Neural cell (in vitro differentiated cells): ENCODE measurements around the gene RHBDF2.

Source experiments
- EP300 ChIP-seq: fragments of 450-650 bp; conservative IDR thresholded peaks from 2 replicates; pipeline ENCODE4 v1.6.1; 2014; ENCODE audit warnings: antibody characterized with exemption, mild to moderate bottlenecking, moderate library complexity; ENCODE audit not compliant: poor library complexity, severe bottlenecking
- EZH2 ChIP-seq: fragments of 200-600, 300-800 bp; shearing (Covaris generic), sonication (generic); IDR thresholded peaks from 2 replicates; pipeline ENCODE4 v1.6.1; 2014; ENCODE audit warnings: antibody characterized with exemption, low read length, borderline replicate concordance, mild to moderate bottlenecking; ENCODE audit not compliant: insufficient read depth, poor library complexity, severe bottlenecking
- MXI1 ChIP-seq: fragments of 450-650 bp; conservative IDR thresholded peaks from 2 replicates; pipeline ENCODE4 v1.6.1; 2014; ENCODE audit warnings: antibody characterized with exemption, mild to moderate bottlenecking; ENCODE audit not compliant: poor library complexity, severe bottlenecking
- POLR2AphosphoS5 ChIP-seq: IDR thresholded peaks from 2 replicates; pipeline ENCODE4 v1.6.1; 2012
- RAD21 ChIP-seq: fragments of 450-650 bp; conservative IDR thresholded peaks from 2 replicates; pipeline ENCODE4 v1.6.1; 2014; ENCODE audit warnings: antibody characterized with exemption, mild to moderate bottlenecking, moderate library complexity
- SMC3 ChIP-seq: fragments of 450-650 bp; conservative IDR thresholded peaks from 2 replicates; pipeline ENCODE4 v1.6.1; 2014; ENCODE audit warnings: antibody characterized with exemption, mild to moderate bottlenecking, moderate library complexity; ENCODE audit not compliant: poor library complexity
- TAF1 ChIP-seq: IDR thresholded peaks from 2 replicates; pipeline ENCODE4 v1.6.1; 2012; ENCODE audit warnings: low read depth
- TF ChIP-seq, protein P1 (sequence below): fragments of 450-650 bp; IDR thresholded peaks from 2 replicates; pipeline ENCODE4 v1.5.1; 2014; ENCODE audit warnings: antibody characterized with exemption, mild to moderate bottlenecking, moderate library complexity; ENCODE audit not compliant: poor library complexity, severe bottlenecking
- TF ChIP-seq, protein P2 (sequence below): IDR thresholded peaks from 2 replicates; pipeline ENCODE4 v1.6.1; 2012; ENCODE audit warnings: borderline replicate concordance

DNA sequence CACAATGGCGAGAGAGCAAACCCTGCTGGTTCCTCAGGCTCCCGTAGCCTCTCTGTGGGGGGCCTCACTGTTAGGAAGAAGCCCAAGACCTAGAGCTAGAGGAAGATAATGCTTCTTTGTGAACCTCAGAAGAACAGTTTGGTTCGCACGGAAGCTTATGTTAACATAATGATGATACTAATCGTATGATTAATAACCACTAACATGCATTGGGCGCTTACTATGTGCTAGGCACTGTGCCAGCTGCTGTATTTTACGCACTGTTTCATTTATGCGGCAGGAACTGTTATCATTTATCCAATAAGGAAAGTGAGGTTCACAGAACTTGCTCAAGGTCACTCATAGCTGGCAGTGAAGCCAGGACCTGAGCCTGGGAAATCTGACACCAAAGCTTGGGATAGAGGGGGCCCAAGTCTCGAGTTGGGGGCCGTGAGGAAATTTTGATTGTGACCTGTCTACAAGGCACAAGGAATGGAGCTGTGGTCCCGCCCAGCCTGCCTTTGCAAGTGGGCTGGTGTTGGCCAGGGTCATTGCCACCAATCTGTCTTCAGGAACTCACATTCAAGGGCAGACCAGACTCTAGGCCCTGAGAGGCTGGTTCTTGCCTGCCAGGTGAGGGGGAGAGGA lies 45.4 kb upstream of the RHBDF2 start:
- no peak for TF ChIP-seq EP300
- TF ChIP-seq, protein P1, sequence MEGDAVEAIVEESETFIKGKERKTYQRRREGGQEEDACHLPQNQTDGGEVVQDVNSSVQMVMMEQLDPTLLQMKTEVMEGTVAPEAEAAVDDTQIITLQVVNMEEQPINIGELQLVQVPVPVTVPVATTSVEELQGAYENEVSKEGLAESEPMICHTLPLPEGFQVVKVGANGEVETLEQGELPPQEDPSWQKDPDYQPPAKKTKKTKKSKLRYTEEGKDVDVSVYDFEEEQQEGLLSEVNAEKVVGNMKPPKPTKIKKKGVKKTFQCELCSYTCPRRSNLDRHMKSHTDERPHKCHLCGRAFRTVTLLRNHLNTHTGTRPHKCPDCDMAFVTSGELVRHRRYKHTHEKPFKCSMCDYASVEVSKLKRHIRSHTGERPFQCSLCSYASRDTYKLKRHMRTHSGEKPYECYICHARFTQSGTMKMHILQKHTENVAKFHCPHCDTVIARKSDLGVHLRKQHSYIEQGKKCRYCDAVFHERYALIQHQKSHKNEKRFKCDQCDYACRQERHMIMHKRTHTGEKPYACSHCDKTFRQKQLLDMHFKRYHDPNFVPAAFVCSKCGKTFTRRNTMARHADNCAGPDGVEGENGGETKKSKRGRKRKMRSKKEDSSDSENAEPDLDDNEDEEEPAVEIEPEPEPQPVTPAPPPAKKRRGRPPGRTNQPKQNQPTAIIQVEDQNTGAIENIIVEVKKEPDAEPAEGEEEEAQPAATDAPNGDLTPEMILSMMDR, result no peak
- TF ChIP-seq EZH2, result no peak
- TF ChIP-seq TAF1, result no peak
- no peak for TF ChIP-seq POLR2AphosphoS5
- TF ChIP-seq, protein P2, sequence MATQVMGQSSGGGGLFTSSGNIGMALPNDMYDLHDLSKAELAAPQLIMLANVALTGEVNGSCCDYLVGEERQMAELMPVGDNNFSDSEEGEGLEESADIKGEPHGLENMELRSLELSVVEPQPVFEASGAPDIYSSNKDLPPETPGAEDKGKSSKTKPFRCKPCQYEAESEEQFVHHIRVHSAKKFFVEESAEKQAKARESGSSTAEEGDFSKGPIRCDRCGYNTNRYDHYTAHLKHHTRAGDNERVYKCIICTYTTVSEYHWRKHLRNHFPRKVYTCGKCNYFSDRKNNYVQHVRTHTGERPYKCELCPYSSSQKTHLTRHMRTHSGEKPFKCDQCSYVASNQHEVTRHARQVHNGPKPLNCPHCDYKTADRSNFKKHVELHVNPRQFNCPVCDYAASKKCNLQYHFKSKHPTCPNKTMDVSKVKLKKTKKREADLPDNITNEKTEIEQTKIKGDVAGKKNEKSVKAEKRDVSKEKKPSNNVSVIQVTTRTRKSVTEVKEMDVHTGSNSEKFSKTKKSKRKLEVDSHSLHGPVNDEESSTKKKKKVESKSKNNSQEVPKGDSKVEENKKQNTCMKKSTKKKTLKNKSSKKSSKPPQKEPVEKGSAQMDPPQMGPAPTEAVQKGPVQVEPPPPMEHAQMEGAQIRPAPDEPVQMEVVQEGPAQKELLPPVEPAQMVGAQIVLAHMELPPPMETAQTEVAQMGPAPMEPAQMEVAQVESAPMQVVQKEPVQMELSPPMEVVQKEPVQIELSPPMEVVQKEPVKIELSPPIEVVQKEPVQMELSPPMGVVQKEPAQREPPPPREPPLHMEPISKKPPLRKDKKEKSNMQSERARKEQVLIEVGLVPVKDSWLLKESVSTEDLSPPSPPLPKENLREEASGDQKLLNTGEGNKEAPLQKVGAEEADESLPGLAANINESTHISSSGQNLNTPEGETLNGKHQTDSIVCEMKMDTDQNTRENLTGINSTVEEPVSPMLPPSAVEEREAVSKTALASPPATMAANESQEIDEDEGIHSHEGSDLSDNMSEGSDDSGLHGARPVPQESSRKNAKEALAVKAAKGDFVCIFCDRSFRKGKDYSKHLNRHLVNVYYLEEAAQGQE, result no peak
- no peak for TF ChIP-seq MXI1
- TF ChIP-seq RAD21, result no peak
- TF ChIP-seq SMC3, result no peak
